ENCODE data around the gene FOXK2.

The FOXK2 gene

DNA sequence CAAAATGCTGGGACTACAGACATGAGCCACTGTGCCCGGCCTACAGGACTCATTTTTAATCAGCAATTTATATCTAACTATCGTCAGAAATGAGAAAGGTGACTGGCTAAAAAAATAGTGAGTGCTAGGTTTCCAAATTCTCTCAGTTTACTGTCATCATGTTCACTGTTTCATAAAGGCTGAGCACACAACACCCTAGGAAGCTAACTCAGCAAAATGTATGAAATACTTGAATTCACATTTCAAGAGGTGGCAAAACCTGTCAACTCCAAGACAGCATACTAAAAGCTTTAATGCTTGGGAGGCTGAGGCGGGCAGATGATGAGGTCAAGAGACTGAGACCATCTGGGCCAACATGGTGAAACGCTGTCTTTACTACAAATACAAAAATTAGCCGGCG, 112.0 kb downstream of the FOXK2 start:
- Histone ChIP-seq H4K20me1 (ENCODE audit: insufficient read depth) (no peaks in the 10 kb centered on the region; the same call in 1 of the 2 replicates), H3K4me2 (no peak overlapping the region), H3K27ac (no peak overlapping the region), H3K4me3 (IDR thresholded peaks at IDR 0.05; ENCODE audit: insufficient read depth, low read depth, low read length) (no peak overlapping the region), H3K4me1 (ENCODE audit: low read depth, poor library complexity, severe bottlenecking) (no peaks in the 10 kb centered on the region), H3K27me3 (ENCODE audit: insufficient read depth, low read depth) (no peaks in the 10 kb centered on the region), H3K36me3 (ENCODE audit: insufficient read depth) (peaks cover 6% of the 10 kb centered on the region; the same call in 1 of the 2 replicates), H3K79me2 (ENCODE audit: insufficient read depth, low read depth) (peaks cover 25% of the 10 kb centered on the region; the same call in 1 of the 2 replicates), H3K9ac (no peak overlapping the region), H2AFZ (ENCODE audit: low read depth) (no peak overlapping the region)
- TF ChIP-seq, protein P1, sequence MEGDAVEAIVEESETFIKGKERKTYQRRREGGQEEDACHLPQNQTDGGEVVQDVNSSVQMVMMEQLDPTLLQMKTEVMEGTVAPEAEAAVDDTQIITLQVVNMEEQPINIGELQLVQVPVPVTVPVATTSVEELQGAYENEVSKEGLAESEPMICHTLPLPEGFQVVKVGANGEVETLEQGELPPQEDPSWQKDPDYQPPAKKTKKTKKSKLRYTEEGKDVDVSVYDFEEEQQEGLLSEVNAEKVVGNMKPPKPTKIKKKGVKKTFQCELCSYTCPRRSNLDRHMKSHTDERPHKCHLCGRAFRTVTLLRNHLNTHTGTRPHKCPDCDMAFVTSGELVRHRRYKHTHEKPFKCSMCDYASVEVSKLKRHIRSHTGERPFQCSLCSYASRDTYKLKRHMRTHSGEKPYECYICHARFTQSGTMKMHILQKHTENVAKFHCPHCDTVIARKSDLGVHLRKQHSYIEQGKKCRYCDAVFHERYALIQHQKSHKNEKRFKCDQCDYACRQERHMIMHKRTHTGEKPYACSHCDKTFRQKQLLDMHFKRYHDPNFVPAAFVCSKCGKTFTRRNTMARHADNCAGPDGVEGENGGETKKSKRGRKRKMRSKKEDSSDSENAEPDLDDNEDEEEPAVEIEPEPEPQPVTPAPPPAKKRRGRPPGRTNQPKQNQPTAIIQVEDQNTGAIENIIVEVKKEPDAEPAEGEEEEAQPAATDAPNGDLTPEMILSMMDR (conservative IDR thresholded peaks at IDR 0.05; ENCODE audit: low read depth, low read length): no peak

DNA sequence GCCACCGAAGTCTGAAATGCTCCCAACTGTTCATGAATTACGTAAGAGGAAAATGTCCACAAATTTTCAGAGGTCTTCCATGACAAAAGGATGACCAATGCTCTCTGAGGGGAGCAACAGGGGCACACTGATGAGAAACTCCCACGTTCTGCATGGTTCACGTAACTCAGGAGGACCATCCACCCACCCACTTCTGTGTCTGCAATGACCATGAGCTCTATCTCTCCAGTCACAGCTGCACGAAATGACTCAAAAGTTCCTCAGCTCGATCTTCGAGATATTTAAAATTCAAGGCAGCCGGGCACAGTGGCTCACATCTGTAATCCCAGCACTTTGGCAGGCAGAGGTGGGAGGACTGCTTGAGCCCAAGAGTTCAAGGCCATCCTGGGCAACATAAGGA, 112.9 kb downstream of the FOXK2 start:
- no peaks in the 10 kb centered on the region for H3K4me1 ChIP-seq (ENCODE audit: low read depth, poor library complexity, severe bottlenecking)
- peaks cover 34% of the 10 kb centered on the region; the same call in 1 of the 2 replicates for H3K79me2 ChIP-seq (ENCODE audit: insufficient read depth, low read depth)
- no peak overlapping the region for H3K4me3 ChIP-seq (IDR thresholded peaks at IDR 0.05; ENCODE audit: insufficient read depth, low read depth, low read length)
- H3K27ac ChIP-seq: no peak overlapping the region
- H3K27me3 ChIP-seq (ENCODE audit: insufficient read depth, low read depth): no peaks in the 10 kb centered on the region
- no peak overlapping the region for H3K9ac ChIP-seq
- H2AFZ ChIP-seq (ENCODE audit: low read depth): no peak overlapping the region
- H4K20me1 ChIP-seq (ENCODE audit: insufficient read depth): no peaks in the 10 kb centered on the region; the same call in 1 of the 2 replicates
- TF ChIP-seq, protein P1 (conservative IDR thresholded peaks at IDR 0.05; ENCODE audit: low read depth, low read length): no peak
- no peak overlapping the region for H3K4me2 ChIP-seq
- peaks cover 6% of the 10 kb centered on the region; the same call in 1 of the 2 replicates for H3K36me3 ChIP-seq (ENCODE audit: insufficient read depth)

DNA sequence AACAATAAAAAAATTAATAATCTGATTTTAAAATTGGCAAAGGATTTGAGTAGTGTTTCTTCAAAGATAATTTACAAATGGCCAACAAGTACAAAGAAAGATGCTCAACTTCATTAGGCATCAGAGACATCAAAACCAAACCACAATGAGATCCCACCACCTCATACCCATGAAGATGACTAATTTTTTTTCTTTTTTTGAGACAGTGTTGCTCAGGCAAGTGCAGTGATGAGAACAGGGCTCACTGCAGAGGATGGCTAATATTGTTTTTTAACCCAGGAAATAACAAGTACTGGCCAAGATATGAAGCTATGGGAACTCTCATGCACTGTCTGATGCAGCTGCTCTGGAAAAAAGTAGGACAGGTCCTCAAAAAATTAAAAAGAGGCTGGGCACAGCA, 113.8 kb downstream of the FOXK2 start:
- H3K4me3 ChIP-seq (IDR thresholded peaks at IDR 0.05; ENCODE audit: insufficient read depth, low read depth, low read length): no peak overlapping the region
- no peak overlapping the region for H3K9ac ChIP-seq
- H3K79me2 ChIP-seq (ENCODE audit: insufficient read depth, low read depth): peaks cover 39% of the 10 kb centered on the region; the same call in 1 of the 2 replicates
- no peak overlapping the region for H3K4me2 ChIP-seq
- peaks cover 6% of the 10 kb centered on the region; the same call in 1 of the 2 replicates for H3K36me3 ChIP-seq (ENCODE audit: insufficient read depth)
- H2AFZ ChIP-seq (ENCODE audit: low read depth): no peak overlapping the region
- no peaks in the 10 kb centered on the region; the same call in 1 of the 2 replicates for H4K20me1 ChIP-seq (ENCODE audit: insufficient read depth)
- no peak overlapping the region for H3K27ac ChIP-seq
- H3K4me1 ChIP-seq (ENCODE audit: low read depth, poor library complexity, severe bottlenecking): no peaks in the 10 kb centered on the region
- TF ChIP-seq, protein P1 (conservative IDR thresholded peaks at IDR 0.05; ENCODE audit: low read depth, low read length): no peak
- no peaks in the 10 kb centered on the region for H3K27me3 ChIP-seq (ENCODE audit: insufficient read depth, low read depth)

DNA sequence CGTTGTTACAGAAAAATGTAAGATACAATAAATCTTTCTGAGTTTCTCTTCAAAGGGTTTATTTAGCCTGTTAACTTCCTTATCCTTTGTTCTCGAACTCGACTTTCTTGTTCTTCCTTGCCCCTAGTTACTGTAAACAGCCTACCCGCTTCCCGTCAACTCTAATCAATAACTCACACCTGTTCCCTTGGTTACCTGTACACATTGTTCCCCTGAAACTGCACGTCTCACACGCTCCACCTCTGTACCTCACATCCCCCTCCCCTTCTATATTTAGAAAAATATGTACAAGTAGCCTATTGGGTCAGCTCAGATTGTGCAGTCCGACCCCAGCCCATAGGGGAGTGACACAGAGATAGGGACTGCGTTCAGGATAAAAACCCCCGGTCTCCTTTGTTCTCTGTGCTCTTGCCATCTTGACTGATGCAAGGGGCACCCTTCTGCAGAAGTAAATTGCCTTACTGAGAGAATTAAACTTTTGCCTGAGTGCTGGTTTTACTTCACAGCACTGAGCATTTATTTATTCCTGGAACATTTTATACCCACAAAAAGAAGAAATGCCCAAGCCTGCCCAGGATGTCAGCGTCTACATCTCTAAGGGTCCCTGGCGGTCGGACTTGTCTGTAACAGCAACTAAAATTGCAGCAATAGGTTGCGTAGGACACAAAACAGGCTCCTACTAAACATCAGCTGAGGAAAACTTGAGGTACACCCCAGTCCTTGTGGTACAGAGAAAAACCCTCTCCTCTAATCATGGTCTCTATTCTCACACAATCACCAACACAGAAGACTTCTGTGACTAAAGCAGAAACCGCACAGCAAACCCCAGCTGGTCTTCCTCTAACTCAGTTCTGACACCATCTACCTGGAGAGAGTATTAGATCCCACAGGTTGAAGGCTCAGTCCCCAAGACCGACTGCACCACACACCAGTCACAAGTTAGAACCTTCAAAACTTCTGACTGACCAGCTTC, 117.4 kb downstream of the FOXK2 start:
- Histone ChIP-seq H3K36me3 (ENCODE audit: insufficient read depth) (peaks cover 6% of the 10 kb centered on the region; the same call in 1 of the 2 replicates), H3K79me2 (ENCODE audit: insufficient read depth, low read depth) (peaks cover 46% of the 10 kb centered on the region; the same call in 1 of the 2 replicates), H3K4me2 (no peak overlapping the region), H3K27ac (no peak overlapping the region), H3K9ac (no peak overlapping the region), H3K4me1 (ENCODE audit: low read depth, poor library complexity, severe bottlenecking) (no peaks in the 10 kb centered on the region), H3K27me3 (ENCODE audit: insufficient read depth, low read depth) (no peaks in the 10 kb centered on the region), H4K20me1 (ENCODE audit: insufficient read depth) (no peaks in the 10 kb centered on the region), H3K4me3 (IDR thresholded peaks at IDR 0.05; ENCODE audit: insufficient read depth, low read depth, low read length) (no peak overlapping the region), H2AFZ (ENCODE audit: low read depth) (no peak overlapping the region)
- TF ChIP-seq, protein P1 (conservative IDR thresholded peaks at IDR 0.05; ENCODE audit: low read depth, low read length): no peak

Measured in KMS-11 (cell line).